Cardiac atrium fibroblast (primary cell): ENCODE results near the gene TMEM191B. TPM values are rescaled to one million over a fixed set of nuclear protein-coding genes. Genes with fewer than 3 reads are reported as not detected.

Source experiments
- total RNA-seq: library from RNA; depleted of rRNA; stranded (reverse); fragments of >200 nt; gene quantifications from 2 replicates; pipeline ENCODE4 v1.2.3, GENCODE V29; 2015

TMEM191B gene
- total RNA-seq, result 0.97 TPM in 1 of 2 replicates, not detected in the other

DNA sequence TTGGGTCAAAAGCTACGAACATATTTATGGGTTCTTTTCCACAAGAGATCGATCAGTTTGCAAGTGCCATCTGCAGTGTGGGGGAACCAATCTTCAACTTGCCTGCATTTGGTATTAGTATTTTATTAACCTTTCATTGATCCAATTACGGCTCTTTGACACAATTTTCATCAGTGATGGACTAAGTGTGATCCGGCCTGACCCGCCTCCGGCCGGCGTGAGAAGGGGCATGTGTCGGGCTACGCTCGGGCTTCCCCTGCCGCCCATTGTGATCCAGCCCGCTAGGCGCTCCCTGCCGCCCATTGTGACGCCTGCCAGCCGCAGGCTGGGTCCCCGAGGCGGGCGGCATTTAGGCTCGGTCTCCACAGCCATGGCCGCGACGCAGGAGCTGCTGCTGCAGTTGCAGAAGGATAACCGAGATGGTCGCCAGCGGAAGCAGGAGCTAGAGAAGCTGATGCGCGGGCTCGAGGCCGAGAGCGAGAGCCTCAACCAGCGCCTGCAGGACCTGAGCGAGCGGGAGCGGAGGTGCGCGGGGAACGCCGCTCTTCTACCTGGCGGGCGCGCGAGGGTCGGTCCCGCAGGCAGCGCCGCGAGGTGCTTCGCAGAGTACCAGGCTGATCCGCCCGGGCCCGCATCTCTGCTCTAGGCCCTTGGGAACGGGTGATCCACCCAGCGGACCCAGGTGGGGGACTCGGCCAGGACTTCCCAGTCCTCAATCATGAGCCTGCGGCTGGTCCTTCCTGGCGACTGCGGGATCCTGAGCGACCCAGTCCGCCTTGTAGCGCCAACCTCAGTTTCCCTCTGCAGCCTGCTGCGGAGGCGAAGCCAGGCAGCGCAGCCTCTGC, at the start of gene TMEM191B:
TSS of gene TMEM191B (plus strand) at position 51 of the 845 bp plus-strand sequence. CDS start at position 230, 179 bp downstream.

DNA sequence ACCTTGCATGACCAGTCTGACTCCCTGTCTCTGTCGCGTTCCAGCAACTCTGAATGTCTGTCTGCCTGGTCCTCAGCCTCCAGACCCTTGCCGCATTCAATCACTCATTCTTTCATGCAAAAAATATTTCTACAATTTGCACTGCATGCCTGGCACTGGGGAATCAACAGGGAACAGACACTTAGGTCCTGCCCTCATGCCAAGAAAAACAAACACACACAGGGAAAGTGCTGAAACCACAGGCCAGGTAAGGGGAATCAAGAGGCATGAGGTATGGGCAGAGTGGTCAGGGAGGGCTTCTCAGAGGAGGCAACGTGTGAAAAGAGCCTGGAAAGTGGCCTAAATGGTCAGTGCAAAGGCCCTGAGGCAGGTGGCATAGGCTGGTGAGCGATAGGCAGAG, 9.5 kb upstream of the TMEM191B start, which contains the start of gene GGTLC3:
TSS of gene GGTLC3 (minus strand) at position 101 of the 400 bp plus-strand sequence. CDS start 264 bp downstream, outside the sequence.

Other genes with a start within 250 kb of the TMEM191B start
- not detected in 2 replicates for gene GGTLC3, start 9.6 kb upstream of the TMEM191B start, total RNA-seq
- under 0.01 and 0.81 TPM in 2 replicates for gene RIMBP3, start 84.1 kb downstream of the TMEM191B start, total RNA-seq